ENCODE measurements around the gene RNF208.
A peak's percentile ranks its signal among the peaks of the same experiment; 100 is the strongest.

RNF208 gene

GRCh38 chr9:137184881-137185660 lies 37.0 kb downstream of the RNF208 start:
- H3K27me3 ChIP-seq (ENCODE audit: insufficient read depth, low read length, poor library complexity, severe bottlenecking): no peaks in the 10 kb centered on the region
- no peaks in the 10 kb centered on the region for H3K9me3 ChIP-seq (ENCODE audit: insufficient read depth, low read depth, low read length)
- no peak overlapping the region for H3K9ac ChIP-seq (ENCODE audit: low read depth, low read length, poor library complexity, severe bottlenecking)
- H3K36me3 ChIP-seq (ENCODE audit: insufficient read depth, low read length): peaks cover 21% of the 10 kb centered on the region; the same call in 1 of the 2 replicates
- peaks cover 16% of the 10 kb centered on the region for H3K4me1 ChIP-seq (ENCODE audit: insufficient read depth, low read length, poor library complexity, severe bottlenecking)
- H3K79me2 ChIP-seq (ENCODE audit: insufficient read depth, low read length): peaks cover 41% of the 10 kb centered on the region
- peaks cover 18% of the 10 kb centered on the region for H4K20me1 ChIP-seq (ENCODE audit: insufficient read depth, low read length, poor library complexity, severe bottlenecking)
- H3K9me2 ChIP-seq (replicated peaks; ENCODE audit: low read depth, low read length): no peaks in the 10 kb centered on the region
- H3F3A ChIP-seq (ENCODE audit: low read depth): peaks cover 8% of the 10 kb centered on the region; the same call in 1 of the 2 replicates
- H3K4me2 ChIP-seq (ENCODE audit: low read depth, low read length, poor library complexity, severe bottlenecking): peak overlapping the region; percentile 91
- no peak overlapping the region for H3K4me3 ChIP-seq (ENCODE audit: low read length, poor library complexity, severe bottlenecking)
- TF ChIP-seq CTCF (conservative IDR thresholded peaks at IDR 0.05; ENCODE audit: low read length): no peak
- TF ChIP-seq EZH2phosphoT487 (IDR thresholded peaks at IDR 0.05; ENCODE audit: borderline replicate concordance): no peak
- no peak overlapping the region for H2AFZ ChIP-seq (ENCODE audit: low read length)

- Histone ChIP-seq H3K9me2 (replicated peaks; ENCODE audit: low read depth, low read length) (no peaks in the 10 kb centered on the region), H3K9me3 (ENCODE audit: insufficient read depth, low read depth, low read length) (no peaks in the 10 kb centered on the region), H3K4me2 (ENCODE audit: low read depth, low read length, poor library complexity, severe bottlenecking) (no peak overlapping the region), H3K27me3 (ENCODE audit: insufficient read depth, low read length, poor library complexity, severe bottlenecking) (no peaks in the 10 kb centered on the region), H3K4me3 (ENCODE audit: low read length, poor library complexity, severe bottlenecking) (no peak overlapping the region), H3F3A (ENCODE audit: low read depth) (0 out of 2 replicates have a peak, but pooled peaks cover 5% of the 10 kb centered on the region), H2AFZ (ENCODE audit: low read length) (no peak overlapping the region), H3K9ac (ENCODE audit: low read depth, low read length, poor library complexity, severe bottlenecking) (no peak overlapping the region), H3K36me3 (ENCODE audit: insufficient read depth, low read length) (peaks cover 23% of the 10 kb centered on the region; the same call in 1 of the 2 replicates), H4K20me1 (ENCODE audit: insufficient read depth, low read length, poor library complexity, severe bottlenecking) (peaks cover 9% of the 10 kb centered on the region), H3K4me1 (ENCODE audit: insufficient read depth, low read length, poor library complexity, severe bottlenecking) (peaks cover 10% of the 10 kb centered on the region), H3K79me2 (ENCODE audit: insufficient read depth, low read length) (peaks cover 32% of the 10 kb centered on the region)
- no peak for TF ChIP-seq EZH2phosphoT487 (IDR thresholded peaks at IDR 0.05; ENCODE audit: borderline replicate concordance)
- TF ChIP-seq CTCF (conservative IDR thresholded peaks at IDR 0.05; ENCODE audit: low read length): no peak
These were observed 38.0 kb downstream of the RNF208 start for GRCh38 chr9:137183980-137184595.

GRCh38 chr9:137182836-137183235 lies 39.2 kb downstream of the RNF208 start:
- Histone ChIP-seq H3K4me3 (ENCODE audit: low read length, poor library complexity, severe bottlenecking) (no peak overlapping the region), H3K9me3 (ENCODE audit: insufficient read depth, low read depth, low read length) (no peaks in the 10 kb centered on the region), H3K36me3 (ENCODE audit: insufficient read depth, low read length) (peaks cover 23% of the 10 kb centered on the region; the same call in 1 of the 2 replicates), H3K79me2 (ENCODE audit: insufficient read depth, low read length) (peaks cover 27% of the 10 kb centered on the region), H3F3A (ENCODE audit: low read depth) (no peaks in the 10 kb centered on the region), H3K4me1 (ENCODE audit: insufficient read depth, low read length, poor library complexity, severe bottlenecking) (peaks cover 10% of the 10 kb centered on the region), H3K27me3 (ENCODE audit: insufficient read depth, low read length, poor library complexity, severe bottlenecking) (no peaks in the 10 kb centered on the region), H3K9me2 (replicated peaks; ENCODE audit: low read depth, low read length) (no peaks in the 10 kb centered on the region), H4K20me1 (ENCODE audit: insufficient read depth, low read length, poor library complexity, severe bottlenecking) (peaks cover 6% of the 10 kb centered on the region), H2AFZ (ENCODE audit: low read length) (no peak overlapping the region), H3K9ac (ENCODE audit: low read depth, low read length, poor library complexity, severe bottlenecking) (no peak overlapping the region), H3K4me2 (ENCODE audit: low read depth, low read length, poor library complexity, severe bottlenecking) (no peak overlapping the region)
- TF ChIP-seq EZH2phosphoT487 (IDR thresholded peaks at IDR 0.05; ENCODE audit: borderline replicate concordance) (no peak), CTCF (conservative IDR thresholded peaks at IDR 0.05; ENCODE audit: low read length) (no peak)
